Mucosa of descending colon (tissue), 3 donors: ENCODE results near the gene N4BP2L1. TPM values are rescaled to one million over a fixed set of nuclear protein-coding genes. Genes with fewer than 3 reads are reported as not detected.

Source experiments
- ATAC-seq: fragments of 200-7000 bp; cut with Tn5 transposase; one replicate; pipeline ENCODE4 v1.9.1; 2020; ENCODE audit warnings: mild to moderate bottlenecking, moderate library complexity
- DNase-seq, 3 donors: peaks; one replicate each; pipeline ENCODE4 v3.0.0-alpha.2; 2020
- H3K36me3 ChIP-seq: fragments of 200-600 bp; one replicate; pipeline ENCODE4 v1.8.0; 2021; ENCODE audit warnings: low read depth, mild to moderate bottlenecking
- H3K4me1 ChIP-seq: fragments of 200-600 bp; one replicate; pipeline ENCODE4 v1.8.0; 2021; ENCODE audit warnings: low read depth, mild to moderate bottlenecking
- H3K4me3 ChIP-seq: fragments of 200-600 bp; one replicate; pipeline ENCODE4 v1.8.0; 2021; ENCODE audit warnings: mild to moderate bottlenecking
- H3K9me3 ChIP-seq: fragments of 200-600 bp; one replicate; pipeline ENCODE4 v1.8.0; 2021; ENCODE audit warnings: mild to moderate bottlenecking
- intact Hi-C, 2 donors: fragments of 100-400 bp; cut with DNase I in 1 of 2; cut with micrococcal nuclease in 1 of 2; formaldehyde crosslinking; loops; one replicate each; pipeline versions ENCODE4 v1.11.0 to v1.11.1; 2022; cut with DNase I, micrococcal nuclease
- total RNA-seq, 3 donors: library from RNA; stranded (reverse); fragmentation: NEBNext Ultra II Directional in 2 of 3; extraction: Animal tissue kit (Norgen Biotek cat#: 25700) in 2 of 3; gene quantifications; one replicate each; pipeline versions ENCODE4 v1.2.1 to v1.2.4, GENCODE V29; 2021 to 2023
- TF ChIP-seq, protein P1 (sequence below): fragments of 200-600 bp; IDR thresholded peaks from one replicate; pipeline ENCODE4 v1.8.0; 2022; ENCODE audit warnings: antibody characterized with exemption, mild to moderate bottlenecking
- donor health status: DM: no; HTN: no; CAD: no; lungs with moderate emphysema.
- donor health status: DM: no; HTN: no; CAD: no.
- donor health status: DM: no; HTN: yes; CAD: no.

The N4BP2L1 gene
- total RNA-seq, 3 donors from 2014 or later = 8.5 to 14.1 (median 11.6) TPM

DNA sequence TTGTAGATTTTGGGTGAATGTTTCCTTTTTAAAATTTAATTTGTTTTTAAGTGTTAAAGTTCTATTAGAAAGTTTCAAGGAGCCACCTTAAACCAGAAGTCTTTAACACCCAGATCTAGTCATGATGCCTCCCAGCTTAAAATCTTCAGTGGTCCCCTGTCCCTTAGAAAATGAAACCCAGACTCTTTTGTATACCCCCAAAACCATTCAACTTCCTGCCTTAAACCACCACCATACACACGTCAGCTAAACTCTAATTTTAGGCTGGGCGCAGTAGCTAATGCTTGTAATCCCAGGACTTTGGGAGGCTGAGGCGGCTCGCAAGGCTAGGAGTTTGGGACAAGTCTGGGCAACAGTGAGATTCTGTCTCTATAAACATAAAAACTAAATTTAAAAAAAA lies 37.9 kb downstream of the N4BP2L1 start:
- Histone ChIP-seq H3K4me1 (no peaks in the 10 kb centered on the region), H3K36me3 (no peaks in the 10 kb centered on the region), H3K9me3 (no peaks in the 10 kb centered on the region), H3K4me3 (no peak overlapping the region)
- DNase-seq (no peak), ATAC-seq (peak; percentile 45)
- intact Hi-C loops = no loop called here
- TF ChIP-seq, protein P1, sequence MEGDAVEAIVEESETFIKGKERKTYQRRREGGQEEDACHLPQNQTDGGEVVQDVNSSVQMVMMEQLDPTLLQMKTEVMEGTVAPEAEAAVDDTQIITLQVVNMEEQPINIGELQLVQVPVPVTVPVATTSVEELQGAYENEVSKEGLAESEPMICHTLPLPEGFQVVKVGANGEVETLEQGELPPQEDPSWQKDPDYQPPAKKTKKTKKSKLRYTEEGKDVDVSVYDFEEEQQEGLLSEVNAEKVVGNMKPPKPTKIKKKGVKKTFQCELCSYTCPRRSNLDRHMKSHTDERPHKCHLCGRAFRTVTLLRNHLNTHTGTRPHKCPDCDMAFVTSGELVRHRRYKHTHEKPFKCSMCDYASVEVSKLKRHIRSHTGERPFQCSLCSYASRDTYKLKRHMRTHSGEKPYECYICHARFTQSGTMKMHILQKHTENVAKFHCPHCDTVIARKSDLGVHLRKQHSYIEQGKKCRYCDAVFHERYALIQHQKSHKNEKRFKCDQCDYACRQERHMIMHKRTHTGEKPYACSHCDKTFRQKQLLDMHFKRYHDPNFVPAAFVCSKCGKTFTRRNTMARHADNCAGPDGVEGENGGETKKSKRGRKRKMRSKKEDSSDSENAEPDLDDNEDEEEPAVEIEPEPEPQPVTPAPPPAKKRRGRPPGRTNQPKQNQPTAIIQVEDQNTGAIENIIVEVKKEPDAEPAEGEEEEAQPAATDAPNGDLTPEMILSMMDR = no peak

DNA sequence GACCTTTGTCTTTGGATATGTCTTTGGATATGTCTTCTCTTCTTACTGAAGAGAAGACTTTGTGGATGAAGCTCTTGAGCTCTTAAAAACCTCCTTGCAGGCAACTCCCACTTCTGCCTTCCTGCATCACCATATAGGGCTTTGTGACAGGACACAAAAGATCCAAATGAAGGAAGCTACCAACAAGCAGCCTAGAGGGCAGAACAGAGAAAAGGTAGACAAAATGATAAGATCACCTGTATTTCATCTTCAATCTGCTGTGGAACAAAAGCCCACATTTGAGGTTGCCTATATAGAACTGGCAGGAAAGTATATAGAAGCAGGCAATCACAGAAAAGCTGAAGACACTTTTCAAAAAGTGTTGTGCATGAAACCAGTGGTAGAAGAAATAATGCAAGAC lies 42.5 kb downstream of the N4BP2L1 start:
- intact Hi-C loops = no loop called here
- Histone ChIP-seq H3K9me3 (no peaks in the 10 kb centered on the region), H3K36me3 (no peaks in the 10 kb centered on the region), H3K4me1 (no peaks in the 10 kb centered on the region), H3K4me3 (no peak overlapping the region)
- no peak for DNase-seq
- TF ChIP-seq, protein P1 = no peak
- no peak for ATAC-seq

DNA sequence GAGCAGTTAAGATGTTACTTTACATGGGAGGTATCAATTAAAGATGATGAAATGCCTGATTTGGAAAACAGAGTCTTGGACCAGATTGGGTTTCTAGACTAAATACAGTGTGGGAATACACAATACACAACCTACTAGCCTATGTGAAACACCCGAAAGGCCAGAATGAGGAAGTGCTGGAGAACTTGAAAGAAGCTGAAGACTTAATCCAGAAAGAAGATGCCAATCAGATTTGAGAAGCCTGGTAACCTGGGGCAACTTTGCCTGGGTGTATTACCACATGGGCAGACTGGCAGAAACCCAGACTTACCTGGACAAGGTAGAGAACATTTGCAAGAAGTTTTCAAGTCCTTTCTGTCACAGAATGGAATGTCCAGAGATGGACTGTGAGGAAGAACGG lies 43.2 kb downstream of the N4BP2L1 start:
- H3K9me3 ChIP-seq = no peaks in the 10 kb centered on the region
- no peak overlapping the region for H3K4me3 ChIP-seq
- no peaks in the 10 kb centered on the region for H3K4me1 ChIP-seq
- no peaks in the 10 kb centered on the region for H3K36me3 ChIP-seq
- TF ChIP-seq, protein P1 = no peak
- DNase-seq (no peak), ATAC-seq (no peak)
- intact Hi-C loops = no loop called here

DNA sequence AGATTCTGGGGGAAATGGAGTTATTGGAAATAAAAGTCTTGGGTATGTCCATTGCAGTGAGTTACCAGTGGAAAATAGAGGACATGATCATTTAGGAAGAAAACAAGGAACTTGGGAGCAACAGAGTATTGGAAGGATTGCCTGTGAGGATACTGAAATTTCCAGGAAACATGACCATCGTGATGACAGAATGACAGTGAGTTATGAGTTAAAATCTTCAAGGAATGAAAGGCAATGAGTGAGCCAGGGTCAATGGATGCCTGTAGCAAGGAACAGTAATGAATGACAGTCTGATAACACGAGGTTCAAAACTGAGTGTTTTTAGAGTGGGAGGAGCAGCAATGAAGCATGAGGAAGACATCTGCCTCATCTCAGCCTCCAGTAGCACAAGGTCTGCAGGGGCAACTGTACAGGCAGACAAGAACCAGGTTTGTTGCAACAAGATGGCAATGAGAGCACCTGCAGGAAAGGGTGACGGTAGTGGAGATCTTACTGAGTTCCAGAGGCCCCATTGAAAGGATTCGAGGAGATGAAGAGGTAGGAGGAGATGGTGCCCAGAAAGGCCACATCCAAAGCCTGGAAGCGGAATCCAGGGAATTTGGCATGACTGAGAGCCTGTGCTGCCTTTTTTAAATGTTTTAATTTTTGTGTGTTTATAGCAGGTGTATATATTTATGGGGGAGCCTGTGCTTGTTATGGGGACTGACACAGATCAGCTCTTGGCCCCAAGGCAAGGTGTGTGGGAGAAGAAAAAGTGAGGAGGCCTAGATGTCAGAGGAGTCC lies 43.9 kb downstream of the N4BP2L1 start:
- ATAC-seq (no peak), DNase-seq (no peak)
- H3K4me3 ChIP-seq = no peak overlapping the region
- TF ChIP-seq, protein P1 = no peak
- H3K9me3 ChIP-seq = no peaks in the 10 kb centered on the region
- intact Hi-C loops = no loop called here
- no peaks in the 10 kb centered on the region for H3K4me1 ChIP-seq
- H3K36me3 ChIP-seq = no peaks in the 10 kb centered on the region

DNA sequence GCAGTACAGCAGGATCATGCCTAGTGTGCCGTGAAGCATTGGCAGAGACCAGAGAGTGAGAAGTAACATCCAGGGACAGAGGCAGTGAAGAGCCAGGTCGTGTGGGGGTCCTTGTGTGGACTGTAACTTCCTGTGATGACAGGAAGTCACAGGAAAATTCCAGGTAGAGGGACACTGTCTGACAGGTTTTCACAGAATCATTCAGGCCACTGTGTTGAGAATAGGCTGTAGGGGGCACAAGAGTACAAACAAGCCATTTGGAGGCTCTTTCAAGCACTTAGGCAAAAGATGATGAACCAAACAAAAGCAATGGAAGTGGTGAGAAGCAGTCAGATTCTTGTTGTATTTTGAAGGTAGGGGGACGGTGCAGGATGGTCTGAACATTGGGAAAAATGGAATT lies 46.4 kb downstream of the N4BP2L1 start:
- H3K9me3 ChIP-seq = no peaks in the 10 kb centered on the region
- intact Hi-C loops = no loop called here
- H3K36me3 ChIP-seq = no peaks in the 10 kb centered on the region
- DNase-seq (peak in 1 of 3 donors; percentile 53), ATAC-seq (peak; percentile 38)
- H3K4me1 ChIP-seq = no peaks in the 10 kb centered on the region
- TF ChIP-seq, protein P1 = no peak
- no peak overlapping the region for H3K4me3 ChIP-seq
